Measurements from ENCODE around the gene OVCH2.
"Not testable (repeated sequence)": the region's sequence is repeated elsewhere in the genome, so short reads cannot be mapped to it uniquely, and the experiment has no call there.

OVCH2 gene

DNA sequence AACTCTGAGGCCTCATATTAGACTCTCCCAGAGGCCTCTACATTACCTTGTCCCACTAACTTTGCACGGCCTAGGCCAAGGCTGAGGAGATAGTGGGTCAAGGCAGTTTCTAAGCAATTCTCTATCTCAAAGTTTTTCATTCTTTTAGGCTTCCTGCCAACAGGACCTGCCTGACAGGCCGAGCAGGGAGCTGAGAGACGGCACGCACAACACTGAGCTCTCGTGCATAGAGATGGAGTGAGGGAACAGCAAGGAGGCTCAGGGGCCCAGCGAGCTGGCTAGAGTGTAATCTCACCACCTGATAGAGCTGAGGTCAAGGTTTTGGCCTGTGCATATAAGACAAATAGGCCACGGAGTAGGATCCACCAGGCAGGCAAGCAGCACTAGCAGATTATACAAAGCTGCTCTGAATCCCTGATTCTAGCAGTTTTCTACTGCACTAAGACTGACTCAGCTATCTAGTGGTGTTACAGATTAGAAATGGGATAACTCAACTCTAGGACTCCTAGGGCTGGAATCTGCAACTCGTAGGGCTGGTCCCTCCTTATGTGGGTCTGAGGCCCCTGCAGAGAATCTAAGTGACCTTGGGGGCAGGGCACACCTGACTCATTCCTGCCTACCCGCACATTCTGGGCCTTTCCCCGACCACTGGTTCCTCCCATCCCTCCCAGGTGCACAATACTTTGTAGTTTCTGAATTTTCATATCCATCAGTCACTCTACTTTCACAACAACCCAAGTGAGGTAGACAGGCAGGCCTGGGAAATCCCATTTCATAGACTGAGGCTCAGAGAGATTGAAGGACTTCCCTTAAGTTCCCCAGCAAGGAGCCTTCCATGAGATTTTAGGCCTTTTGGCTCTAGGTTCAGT, 34.7 kb downstream of the OVCH2 start:
- no peak for DNase-seq

DNA sequence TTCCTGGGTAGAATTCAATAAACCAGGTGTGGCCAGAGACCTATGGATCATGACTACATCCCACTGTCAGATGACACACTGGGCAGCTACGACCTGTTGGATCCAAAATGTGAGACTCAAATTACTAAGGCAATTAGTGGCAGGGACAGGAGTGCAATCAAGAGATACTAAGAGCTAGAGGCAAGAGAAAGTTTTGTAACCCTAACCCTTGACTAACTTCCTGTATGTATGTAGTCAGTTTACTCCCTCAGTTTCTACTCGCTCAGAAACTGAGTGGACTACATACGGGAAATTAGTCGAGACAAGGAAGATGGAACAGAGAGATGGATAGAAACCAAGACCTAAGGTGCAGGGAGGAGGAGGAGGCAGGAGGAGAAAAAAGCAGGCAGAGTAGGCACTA, 35.6 kb downstream of the OVCH2 start:
- no peak for DNase-seq

DNA sequence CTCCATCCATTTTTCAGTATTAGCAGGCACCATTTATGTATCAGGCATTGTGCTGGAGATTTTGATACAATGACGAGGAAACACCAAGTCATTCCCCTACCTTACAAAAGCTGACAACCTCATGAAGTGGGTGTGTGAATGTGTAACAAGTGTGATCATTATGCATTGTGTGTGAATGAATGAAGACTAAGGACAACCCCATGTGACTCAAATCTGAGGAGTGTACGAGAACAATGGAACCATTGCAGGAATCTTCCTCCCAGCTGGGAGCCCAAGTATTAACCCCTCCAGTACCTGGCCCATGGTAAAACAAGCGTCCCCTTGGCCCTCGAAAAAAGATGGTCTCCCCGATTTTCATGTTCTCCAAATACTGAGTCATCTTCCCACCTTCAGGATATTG, 37.4 kb downstream of the OVCH2 start:
- DNase-seq = no peak

DNA sequence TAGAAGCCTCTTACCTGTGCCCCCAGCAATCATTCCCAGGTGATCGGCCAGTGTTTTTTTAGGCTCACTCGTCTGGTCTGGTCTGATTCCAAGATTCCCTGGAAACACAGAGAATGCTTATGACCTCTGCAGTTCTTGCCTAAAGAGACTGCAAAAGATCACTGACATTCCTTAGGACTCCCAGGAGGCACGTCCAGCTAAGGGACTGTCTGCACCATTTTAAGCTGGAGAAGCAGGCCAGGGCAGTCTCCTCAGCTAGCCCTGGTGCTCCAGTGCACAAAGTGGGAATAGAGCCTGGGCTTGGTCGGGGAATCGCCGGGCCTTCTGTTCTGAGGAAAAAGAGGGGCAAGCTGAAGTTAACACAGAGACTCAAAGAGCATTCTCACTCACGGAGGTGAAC, 37.8 kb downstream of the OVCH2 start:
- no peak for DNase-seq

DNA sequence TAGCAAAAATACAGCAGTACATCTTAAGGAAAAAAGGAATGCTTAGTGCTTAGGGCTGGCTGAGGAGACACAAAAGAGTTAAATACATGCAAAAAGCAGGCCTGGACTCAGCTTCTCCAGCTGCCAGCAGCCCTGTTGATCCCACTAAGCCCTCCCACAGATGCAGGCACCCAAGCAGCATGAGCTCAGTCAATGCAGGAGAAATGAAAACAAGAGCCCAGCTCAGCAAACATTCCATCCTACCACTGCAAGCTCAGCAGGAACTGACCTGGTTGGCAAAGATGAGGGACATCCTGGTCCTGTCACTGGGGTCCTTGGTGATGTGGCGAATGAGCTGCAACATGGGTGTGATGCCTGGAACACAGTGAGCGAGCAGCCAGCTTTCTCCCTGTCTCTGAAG, 38.8 kb downstream of the OVCH2 start:
- no peak for DNase-seq

DNA sequence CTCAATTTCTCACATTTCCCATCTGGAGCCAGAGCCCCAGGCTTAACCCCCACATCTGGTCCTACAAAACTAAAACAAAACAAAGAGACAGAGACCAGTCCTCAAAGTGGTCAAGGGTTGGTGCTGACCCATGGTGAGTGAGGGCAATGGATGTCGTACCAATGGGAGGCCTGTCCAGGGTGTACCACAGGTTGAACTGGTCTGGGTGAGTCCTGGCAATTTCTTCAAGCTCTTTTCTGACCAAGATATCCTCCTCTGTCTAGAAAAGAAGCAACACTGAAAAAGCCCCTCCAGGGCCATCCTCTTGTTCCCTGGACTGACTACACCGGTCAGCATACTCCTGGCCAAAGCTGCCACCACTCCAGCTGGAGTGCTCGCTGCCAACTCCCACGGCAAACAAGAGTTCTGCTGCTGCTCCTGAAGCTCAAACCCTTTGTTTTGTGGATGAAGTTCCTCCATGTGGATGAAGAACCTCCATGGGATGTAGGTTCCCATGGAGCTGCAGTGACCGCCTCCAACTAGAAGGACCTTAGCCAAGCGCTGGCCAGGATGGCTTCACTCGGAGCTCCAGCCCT, 39.9 kb downstream of the OVCH2 start:
- DNase-seq = no peak

DNA sequence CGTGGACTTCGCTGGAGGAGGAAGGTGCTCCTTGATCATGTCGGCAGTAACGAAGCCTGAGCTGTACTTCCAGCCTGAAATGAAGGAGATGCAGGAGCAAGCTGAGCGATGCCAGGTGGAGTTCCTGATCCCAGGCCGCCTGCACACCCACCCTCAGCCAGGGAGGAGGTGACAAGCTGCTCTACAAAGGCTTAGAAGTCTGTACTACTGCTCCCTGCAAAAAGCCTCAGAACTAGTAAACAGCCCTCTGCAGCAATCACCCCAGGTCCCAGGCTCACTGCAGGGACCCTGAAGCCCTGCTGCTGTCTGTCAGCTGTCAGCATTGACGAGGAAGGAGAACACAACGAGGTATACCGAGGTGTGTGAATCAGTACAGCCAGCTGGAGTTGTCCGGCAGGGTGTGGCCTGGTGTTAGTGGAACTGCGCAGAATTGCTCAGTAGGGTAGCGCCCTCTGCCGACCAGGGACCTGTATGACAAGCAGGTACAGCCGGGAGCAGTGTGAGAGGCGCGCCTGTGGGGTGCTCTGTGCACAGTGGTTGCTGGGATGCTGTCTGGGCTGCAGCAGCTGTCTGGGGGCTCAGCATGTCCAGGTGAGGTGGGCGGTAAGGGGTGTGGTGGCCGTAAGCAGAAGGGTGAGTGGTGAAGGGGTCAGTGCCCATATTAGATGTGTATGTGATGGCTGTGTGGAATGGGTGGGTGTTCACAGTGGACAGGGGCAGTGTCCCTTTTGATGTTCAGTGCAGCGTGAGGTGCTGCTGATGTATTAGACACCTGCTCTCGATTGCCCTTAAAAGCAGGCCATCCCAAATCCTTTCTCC, 40.6 kb downstream of the OVCH2 start:
- peak; percentile 57 for DNase-seq

DNA sequence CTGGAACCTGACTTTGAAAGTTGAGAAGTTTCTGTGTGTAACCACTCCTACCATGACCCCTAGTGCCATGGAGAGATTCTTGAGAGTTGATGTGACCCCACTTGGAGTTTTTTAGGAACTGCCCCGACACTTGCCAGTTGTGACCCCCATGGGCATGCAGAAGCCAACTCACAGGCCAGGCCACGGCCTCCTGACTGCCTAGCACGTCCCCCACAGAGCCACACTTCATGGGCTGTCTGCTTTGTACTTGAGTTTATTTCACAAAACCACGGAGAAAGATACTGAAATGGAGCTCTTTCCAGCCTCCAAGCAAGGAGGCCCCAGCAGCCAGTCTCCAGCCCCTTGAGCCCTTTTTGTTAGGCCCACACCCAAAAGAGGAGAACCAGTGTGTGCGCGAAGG, 41.4 kb downstream of the OVCH2 start:
- DNase-seq = no peak

DNA sequence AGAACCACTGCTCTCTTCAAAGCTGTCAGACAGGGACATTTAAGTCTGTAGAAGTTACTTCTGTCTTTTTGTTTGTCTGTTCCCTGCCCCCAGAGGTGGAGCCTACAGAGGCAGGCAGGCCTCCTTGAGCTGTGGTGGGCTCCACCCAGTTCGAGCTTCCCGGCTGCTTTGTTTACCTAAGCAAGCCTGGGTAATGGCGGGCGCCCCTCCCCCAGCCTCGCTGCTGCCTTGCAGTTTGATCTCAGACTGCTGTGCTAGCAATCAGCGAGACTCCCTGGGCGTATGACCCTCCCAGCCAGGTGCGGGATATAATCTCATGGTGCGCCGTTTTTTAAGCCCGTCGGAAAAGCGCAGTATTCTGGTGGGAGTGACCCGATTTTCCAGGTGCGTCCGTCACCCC, 42.7 kb downstream of the OVCH2 start:
- not testable (repeated sequence) for DNase-seq

DNA sequence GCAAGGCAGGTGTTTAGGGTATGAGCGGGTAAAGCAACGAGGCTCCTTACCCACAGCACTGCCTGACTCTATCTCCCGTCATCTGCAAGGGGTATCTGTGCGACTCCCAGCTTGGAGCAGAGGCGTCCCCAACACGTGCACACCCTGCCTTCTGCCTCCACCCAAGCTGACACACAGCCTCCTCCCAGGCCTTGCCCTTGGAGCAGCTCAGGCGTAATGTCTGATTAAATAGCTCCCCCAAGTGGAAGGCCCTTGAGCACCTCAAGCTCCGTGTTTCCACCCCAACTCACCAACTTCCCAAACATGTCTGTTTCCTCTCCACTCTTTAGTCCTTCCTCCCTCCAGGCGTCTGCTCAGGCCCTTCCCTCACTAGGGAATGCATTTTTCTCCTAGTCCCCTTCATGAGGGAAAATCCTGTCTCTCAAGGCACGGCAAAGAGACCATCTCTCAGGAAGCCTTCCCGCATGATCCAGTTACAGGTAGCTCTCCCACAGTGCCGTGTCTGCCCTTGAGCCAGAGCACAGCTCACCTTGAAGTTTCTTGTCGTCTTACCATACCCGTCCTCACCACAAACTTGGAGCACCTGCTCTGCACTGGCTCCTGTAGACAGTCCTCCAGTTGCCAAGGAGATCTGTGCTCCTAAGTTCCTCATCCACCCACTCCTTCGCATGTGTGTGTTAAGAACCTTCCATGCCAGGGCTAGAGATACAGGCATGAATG, 48.8 kb downstream of the OVCH2 start:
- peak; percentile 43 for DNase-seq

DNA sequence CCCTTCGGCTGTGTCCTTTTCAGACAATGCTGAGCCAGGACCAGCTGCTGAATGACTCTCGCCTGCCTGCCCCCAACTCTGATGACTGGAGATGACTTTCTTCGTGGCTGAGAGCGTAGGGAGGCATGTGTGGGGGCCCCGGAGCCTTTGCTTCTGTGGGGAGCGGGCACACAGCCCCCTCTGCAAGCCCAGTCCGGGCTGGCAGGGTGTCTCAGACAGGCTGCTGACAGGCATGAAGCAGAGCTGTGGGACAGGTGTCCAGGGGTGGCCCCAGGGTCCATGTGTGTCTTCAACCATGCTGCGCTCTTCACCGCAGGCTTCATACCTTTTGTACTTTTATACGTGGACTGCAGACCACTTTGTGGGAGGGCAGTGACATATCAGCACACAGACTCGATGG, 49.6 kb downstream of the OVCH2 start:
- DNase-seq = no peak

DNA sequence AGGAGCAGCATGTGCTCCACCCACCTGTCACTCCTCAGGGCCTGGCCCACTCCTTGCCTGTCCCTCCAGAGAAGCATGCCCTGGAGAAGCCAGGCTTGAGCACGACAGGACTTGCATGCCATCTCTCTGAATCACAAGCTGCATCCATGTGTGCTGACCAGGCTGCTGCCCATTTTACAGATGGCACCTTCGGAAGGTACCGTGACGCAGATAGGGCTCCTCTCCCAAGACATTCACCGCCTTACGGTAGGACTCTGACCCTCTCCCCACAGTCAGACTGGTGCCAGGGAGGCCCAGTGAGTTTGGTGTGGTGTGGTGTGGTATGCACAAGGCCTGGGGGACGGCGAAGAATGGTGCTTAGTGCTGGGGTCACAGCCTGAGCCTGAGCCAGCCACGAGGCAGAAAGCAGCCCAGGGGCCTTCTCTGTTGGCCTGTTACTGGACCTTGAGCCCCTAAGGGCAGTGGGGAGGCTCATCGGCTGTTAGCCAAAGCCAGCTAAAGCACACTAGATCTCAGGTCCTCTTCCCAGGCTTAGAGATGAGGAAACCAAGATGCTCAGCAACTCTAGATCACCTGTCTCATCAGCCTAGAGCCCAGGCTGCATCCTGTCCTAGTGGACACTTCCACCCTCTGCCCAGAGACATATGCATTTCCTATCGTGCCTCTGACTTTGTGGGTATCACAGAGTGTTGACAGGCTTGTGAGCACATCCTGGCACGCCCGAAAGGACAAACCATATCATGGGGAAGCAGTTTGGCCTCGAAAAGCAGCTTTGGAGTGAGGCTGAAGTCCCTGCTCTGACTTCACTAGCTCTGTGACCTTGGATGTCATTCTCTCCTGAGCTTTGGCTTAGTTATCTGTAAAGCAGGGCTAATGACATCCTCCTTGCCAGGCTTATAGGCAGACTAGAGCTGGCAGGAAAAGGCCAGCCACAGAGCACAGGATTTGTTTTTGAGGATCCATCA, 50.7 kb downstream of the OVCH2 start:
- no peak for DNase-seq

DNA sequence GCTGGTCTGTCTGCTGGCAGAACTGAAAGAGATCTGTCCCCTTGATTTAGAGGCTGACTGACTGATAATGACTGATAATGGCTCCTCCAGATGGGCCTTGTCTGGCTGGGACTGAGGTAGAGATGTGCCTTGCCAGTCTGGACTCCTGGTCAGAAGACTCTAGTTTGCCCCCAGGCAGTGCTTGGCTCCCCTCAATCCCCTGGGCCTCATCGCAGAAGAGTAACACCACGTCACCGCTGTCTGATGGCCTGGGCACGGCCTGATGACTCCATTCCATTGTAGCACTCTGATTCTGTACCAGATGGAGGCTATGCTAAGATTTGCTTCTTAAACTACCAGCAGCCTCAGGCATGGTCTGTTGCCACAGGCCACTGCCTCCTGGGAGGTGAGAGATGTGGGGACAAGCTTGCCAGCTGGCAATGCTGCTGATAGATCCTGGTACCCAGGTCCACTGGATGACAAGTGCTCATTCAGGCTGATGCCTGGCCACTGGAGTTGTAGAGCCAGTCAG, 52.0 kb downstream of the OVCH2 start:
- DNase-seq = no peak

DNA sequence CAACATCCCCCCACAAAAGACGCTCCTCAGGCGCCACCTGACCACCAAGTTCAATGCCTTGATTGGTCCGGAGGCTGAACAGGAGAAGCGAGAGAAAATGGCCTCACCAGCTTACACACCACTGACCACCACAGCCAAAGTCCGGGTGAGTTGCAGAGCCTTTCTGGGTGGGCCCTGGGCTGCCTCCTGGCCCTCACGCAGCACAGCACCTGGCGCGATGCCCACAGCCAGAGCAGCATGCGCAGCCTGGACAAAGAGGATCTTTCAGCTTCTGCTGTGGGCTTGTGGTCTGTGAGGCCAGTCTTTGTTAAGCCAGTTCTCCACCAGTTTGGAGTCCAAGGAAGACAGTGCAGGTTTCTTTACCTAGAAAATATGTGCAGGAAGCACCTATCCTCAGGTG, 54.6 kb downstream of the OVCH2 start:
- no peak for DNase-seq

DNA sequence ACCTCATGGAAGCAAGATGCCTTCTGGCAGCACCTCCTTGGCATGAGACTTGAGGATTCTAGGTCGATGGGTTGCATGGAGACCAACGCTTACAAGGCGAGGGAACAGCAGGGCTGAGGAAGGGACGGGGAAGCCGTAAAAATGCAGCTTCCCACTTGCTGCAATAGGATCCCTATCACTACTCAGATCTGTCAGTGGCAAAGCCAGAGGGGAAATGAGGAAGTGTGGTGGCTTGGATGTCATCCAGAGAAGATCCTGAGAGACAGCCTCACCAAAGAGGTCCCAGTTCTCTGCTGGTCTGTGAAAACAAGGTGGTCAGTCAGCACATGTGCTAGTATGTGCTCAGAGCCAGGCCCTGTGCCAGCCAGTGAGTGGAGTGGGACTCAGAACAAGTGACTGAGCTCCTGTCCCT, 55.1 kb downstream of the OVCH2 start:
- no peak for DNase-seq

DNA sequence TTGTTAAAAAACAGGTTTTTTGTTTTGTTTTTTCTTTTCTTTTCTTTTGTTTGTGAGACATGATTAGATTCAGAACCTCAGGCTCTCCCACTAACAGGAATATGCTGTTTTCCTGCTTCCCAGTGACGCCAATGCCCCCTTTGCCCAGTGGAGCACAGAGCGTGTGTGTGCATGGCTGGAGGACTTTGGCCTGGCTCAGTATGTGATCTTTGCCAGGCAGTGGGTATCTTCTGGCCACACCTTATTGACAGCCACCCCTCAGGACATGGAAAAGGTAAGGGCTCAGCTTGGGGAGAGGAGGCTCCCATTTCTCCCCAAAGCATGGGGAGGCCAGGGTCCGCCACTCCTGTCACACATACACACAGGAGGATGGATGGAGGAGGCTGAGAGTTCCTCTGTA, 58.0 kb downstream of the OVCH2 start:
- DNase-seq = no peak

DNA sequence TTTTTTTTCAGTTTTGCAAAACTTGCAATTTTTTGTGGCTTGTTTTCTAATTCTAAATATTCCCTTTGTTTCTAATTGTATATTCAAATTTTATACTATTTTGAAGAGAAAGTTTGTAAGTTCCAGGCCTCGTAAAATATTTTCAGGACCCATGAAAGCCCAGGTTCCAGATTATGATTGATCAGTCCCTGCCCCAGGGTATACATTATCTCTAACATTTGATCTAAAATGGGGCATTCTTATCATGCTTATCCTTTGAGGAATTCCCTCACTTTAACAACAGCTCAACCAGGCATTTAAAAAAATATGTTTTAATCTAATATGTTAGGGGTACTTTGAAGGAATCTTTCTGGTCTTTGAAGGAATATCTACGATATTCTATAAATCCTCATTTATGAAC, 59.4 kb downstream of the OVCH2 start:
- DNase-seq = no peak

DNA sequence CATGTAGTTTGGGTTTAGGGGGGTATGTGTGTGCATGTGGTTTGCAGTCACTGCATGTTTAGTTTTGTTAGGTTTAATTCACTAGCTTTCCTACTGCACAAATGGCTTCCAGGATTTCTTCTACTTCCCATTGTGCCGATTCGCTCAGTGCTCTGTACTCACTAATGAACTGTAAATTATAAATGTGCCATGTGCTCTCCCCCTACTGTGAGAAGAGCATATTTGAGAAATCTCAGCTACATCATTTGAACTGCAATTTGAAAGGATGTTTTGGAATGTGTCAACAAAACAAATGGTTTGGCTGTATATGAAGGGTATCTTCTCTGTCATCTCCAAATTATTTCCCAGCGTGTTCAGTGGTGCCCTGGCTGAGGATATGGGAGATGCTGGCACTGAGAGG, 61.1 kb downstream of the OVCH2 start:
- no peak for DNase-seq

DNA sequence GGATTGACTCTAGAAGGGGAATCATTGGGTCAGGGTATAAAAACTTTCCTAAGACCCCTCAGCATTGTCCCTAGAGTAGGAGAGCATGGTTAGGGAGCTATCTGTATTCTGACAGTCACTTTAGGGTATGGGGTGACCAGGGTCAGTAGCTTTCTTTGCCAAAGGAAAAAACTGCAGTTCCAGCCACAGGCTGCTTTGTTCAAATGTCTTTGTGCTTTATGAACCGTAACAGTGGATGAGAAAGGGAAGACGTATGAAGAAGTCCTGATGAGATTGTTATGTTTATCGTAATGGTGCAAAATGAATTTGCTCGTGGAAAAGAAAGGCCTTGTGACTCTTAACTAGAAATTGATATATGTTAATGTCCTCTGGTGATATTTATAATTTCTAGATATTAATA, 63.0 kb downstream of the OVCH2 start:
- DNase-seq = no peak

DNA sequence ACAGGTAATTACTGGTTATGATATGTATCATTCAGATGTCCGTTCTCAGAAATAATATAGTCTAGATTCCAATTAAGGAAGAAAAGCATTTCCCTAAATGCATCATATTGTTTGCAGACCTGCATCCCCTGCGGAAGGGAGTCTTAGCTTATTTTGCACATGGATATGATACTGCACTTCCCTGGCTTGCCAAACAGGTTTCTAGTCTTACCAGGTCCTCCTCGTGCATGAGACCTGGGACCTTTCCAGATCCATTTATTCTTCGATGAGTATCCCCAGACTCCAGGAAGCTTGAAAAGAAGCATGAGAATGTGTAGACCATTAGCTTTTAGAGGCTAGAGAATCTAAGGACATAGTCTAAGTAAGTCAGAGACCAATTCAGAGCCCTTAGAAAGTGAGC, 63.5 kb downstream of the OVCH2 start:
- DNase-seq = no peak

DNA sequence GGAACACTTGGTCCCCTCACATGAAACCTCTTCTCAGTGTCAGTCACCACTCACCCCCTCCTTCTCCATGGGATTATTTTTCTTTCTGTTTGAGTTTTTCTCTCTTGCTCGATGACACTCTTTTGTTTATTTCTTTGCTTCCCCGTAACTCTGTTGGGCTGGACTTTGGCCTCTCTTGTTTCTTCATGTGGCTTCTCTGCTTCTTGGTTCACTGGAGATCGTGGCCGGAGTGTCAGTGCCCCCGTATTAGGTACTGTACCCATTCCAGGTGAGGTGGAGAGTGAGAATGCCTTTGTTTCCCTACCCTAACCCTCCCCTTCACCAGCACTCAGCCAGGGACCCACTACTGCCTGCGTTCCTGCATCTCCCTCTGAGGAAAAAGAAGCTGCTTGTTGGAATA, 65.5 kb downstream of the OVCH2 start:
- DNase-seq = no peak

DNA sequence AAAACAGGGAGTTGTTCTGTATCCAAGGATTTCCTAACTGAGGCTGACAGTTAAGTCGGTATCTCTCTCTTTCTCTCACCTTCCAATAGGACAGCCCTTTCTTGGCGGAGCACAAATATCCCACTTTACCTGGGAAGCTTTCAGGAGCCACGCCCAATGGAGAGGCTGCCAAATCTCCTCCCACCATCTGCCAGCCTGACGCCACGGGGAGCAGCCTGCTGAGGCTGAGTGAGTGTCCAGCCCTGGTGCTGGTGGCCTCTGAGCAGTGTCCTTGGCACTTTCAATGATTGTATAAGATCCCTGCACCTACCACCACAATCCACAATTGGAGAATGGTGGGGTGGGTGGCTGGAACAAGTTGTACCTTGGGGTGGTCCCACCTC, 66.6 kb downstream of the OVCH2 start:
- no peak for DNase-seq
